SU-DHL-6 (cell line): ENCODE results near the gene NUP205.

Source experiments
- H2AFZ ChIP-seq: fragments of 200-600 bp; sonication (generic); 2 replicates; pipeline ENCODE4 v1.6.1; 2014; ENCODE audit warnings: low read depth, mild to moderate bottlenecking, moderate library complexity, mixed read lengths, antibody characterized with exemption, low read length; ENCODE audit not compliant: severe bottlenecking
- H3F3A ChIP-seq: fragments of 200-600 bp; shearing (Covaris generic); 2 replicates; pipeline ENCODE4 v1.6.0; 2016; ENCODE audit warnings: antibody characterized with exemption, mild to moderate bottlenecking; ENCODE audit not compliant: insufficient read depth
- H3K27ac ChIP-seq: fragments of 200-600 bp; sonication (generic); 2 replicates; pipeline ENCODE4 v1.5.1; 2016; ENCODE audit warnings: low read depth, mild to moderate bottlenecking, low read length, moderate library complexity, mixed read lengths
- H3K27me3 ChIP-seq: fragments of 200-600 bp; sonication (generic), shearing (Covaris generic); 2 replicates; pipeline ENCODE4 v1.6.0; 2014; ENCODE audit warnings: mild to moderate bottlenecking, low read length
- H3K36me3 ChIP-seq: fragments of 200-600 bp; sonication (generic); 2 replicates; pipeline ENCODE4 v1.6.1; 2014; ENCODE audit warnings: mild to moderate bottlenecking, low read length, mixed read lengths
- H3K4me2 ChIP-seq: fragments of 300-600, 200-600 bp; shearing (Covaris generic), sonication (generic); 2 replicates; pipeline ENCODE4 v1.6.0; 2014; ENCODE audit warnings: low read length, low read depth, mild to moderate bottlenecking; ENCODE audit not compliant: poor library complexity, severe bottlenecking
- H3K4me3 ChIP-seq: fragments of 200-600 bp; sonication (generic); 2 replicates; pipeline ENCODE4 v1.5.1; 2014; ENCODE audit warnings: antibody characterized with exemption, low read length, mild to moderate bottlenecking, mixed read lengths; ENCODE audit not compliant: insufficient read depth, poor library complexity, severe bottlenecking
- H3K79me2 ChIP-seq: fragments of 200-600 bp; sonication (generic); 2 replicates; pipeline ENCODE4 v1.6.1; 2014; ENCODE audit warnings: mild to moderate bottlenecking, low read length, moderate library complexity; ENCODE audit not compliant: insufficient read depth
- H3K9ac ChIP-seq: fragments of 200-600 bp; sonication (generic); 2 replicates; pipeline ENCODE4 v1.7.0; 2014; ENCODE audit warnings: mild to moderate bottlenecking, low read length
- H3K9me2 ChIP-seq: fragments of 200-600 bp; sonication (generic); replicated peaks from 2 replicates; pipeline ENCODE4 v1.6.1; 2014; ENCODE audit warnings: low read length; ENCODE audit not compliant: insufficient read depth
- H3K9me3 ChIP-seq: fragments of 200-600 bp; sonication (generic); 2 replicates; pipeline ENCODE4 v1.6.1; 2014; ENCODE audit warnings: low read length, mixed read lengths; ENCODE audit not compliant: insufficient read depth
- H4K20me1 ChIP-seq: fragments of 200-600 bp; sonication (generic); 2 replicates; pipeline ENCODE4 v1.6.1; 2014; ENCODE audit warnings: low read depth, mild to moderate bottlenecking, antibody characterized with exemption, low read length, moderate library complexity, mixed read lengths
- EZH2phosphoT487 ChIP-seq: fragments of 200-600 bp; sonication (generic), shearing (Covaris generic); conservative IDR thresholded peaks from 2 replicates; pipeline ENCODE4 v1.6.1; 2018; ENCODE audit warnings: mild to moderate bottlenecking, antibody characterized with exemption, low read length, moderate library complexity, mixed read lengths
- TF ChIP-seq, protein P1 (sequence below): fragments of 200-600 bp; sonication (generic); IDR thresholded peaks from one replicate; pipeline ENCODE4 v1.5.1; 2017; ENCODE audit warnings: antibody characterized with exemption, mild to moderate bottlenecking, low read length, moderate library complexity; ENCODE audit not compliant: insufficient read depth, poor library complexity, severe bottlenecking

NUP205 gene

DNA sequence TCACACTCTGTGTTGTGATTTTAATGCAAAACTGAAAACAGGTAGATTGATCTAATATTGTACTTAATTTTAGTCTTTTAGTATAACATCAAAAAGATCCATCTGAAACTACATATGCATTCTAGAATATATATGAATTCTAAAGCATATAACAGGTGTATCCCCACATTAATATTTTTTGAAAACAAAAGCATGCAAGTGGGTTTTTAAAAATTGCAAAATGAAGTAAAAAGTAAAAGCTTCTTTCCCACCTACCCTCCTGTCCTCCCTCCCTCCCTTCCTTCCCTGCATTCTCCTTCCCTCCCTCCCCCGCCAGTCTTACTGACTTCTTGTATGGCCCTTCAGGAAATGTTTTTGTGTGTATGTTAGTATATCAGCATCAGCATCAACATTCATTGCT, 90.0 kb downstream of the NUP205 start:
- Histone ChIP-seq H3K4me2 (no peak overlapping the region), H3K27ac (no peak overlapping the region), H3K9me3 (no peaks in the 10 kb centered on the region), H3K4me3 (no peak overlapping the region), H3K27me3 (no peaks in the 10 kb centered on the region), H4K20me1 (no peaks in the 10 kb centered on the region), H3K9ac (no peak overlapping the region), H3K36me3 (peaks cover 28% of the 10 kb centered on the region; the same call in 1 of the 2 replicates), H3K79me2 (no peaks in the 10 kb centered on the region), H3F3A (peaks cover 15% of the 10 kb centered on the region; the same call in 1 of the 2 replicates), H2AFZ (no peak overlapping the region), H3K9me2 (no peaks in the 10 kb centered on the region)
- TF ChIP-seq EZH2phosphoT487, result no peak
- TF ChIP-seq, protein P1, sequence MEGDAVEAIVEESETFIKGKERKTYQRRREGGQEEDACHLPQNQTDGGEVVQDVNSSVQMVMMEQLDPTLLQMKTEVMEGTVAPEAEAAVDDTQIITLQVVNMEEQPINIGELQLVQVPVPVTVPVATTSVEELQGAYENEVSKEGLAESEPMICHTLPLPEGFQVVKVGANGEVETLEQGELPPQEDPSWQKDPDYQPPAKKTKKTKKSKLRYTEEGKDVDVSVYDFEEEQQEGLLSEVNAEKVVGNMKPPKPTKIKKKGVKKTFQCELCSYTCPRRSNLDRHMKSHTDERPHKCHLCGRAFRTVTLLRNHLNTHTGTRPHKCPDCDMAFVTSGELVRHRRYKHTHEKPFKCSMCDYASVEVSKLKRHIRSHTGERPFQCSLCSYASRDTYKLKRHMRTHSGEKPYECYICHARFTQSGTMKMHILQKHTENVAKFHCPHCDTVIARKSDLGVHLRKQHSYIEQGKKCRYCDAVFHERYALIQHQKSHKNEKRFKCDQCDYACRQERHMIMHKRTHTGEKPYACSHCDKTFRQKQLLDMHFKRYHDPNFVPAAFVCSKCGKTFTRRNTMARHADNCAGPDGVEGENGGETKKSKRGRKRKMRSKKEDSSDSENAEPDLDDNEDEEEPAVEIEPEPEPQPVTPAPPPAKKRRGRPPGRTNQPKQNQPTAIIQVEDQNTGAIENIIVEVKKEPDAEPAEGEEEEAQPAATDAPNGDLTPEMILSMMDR, result no peak

DNA sequence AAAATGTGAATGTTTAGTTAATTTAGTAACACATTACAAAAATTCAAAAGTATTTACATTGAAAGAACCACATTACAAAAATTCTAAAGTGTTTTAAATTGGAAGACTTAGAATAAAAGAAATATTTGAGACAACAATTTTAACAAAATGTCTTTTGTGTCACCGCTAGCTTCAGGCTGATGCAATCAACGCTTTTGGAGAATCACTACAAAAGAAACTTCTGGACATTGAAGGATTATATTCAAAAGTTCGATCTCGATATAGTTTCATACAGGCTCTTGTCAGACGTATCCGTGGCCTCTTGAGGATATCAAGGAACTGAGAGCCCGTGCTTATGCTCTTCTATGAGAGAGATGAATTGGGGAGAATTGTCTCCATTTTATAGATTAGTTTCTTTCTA, 90.5 kb downstream of the NUP205 start:
- Histone ChIP-seq H3K9me3 (no peaks in the 10 kb centered on the region), H3K4me2 (no peak overlapping the region), H3K9me2 (no peaks in the 10 kb centered on the region), H3K9ac (no peak overlapping the region), H4K20me1 (no peaks in the 10 kb centered on the region), H3K4me3 (no peak overlapping the region), H3K79me2 (no peaks in the 10 kb centered on the region), H3K27me3 (no peaks in the 10 kb centered on the region), H2AFZ (no peak overlapping the region), H3F3A (peaks cover 13% of the 10 kb centered on the region; the same call in 1 of the 2 replicates), H3K36me3 (peaks cover 28% of the 10 kb centered on the region; the same call in 1 of the 2 replicates), H3K27ac (no peak overlapping the region)
- TF ChIP-seq EZH2phosphoT487, result no peak
- TF ChIP-seq, protein P1, result no peak

DNA sequence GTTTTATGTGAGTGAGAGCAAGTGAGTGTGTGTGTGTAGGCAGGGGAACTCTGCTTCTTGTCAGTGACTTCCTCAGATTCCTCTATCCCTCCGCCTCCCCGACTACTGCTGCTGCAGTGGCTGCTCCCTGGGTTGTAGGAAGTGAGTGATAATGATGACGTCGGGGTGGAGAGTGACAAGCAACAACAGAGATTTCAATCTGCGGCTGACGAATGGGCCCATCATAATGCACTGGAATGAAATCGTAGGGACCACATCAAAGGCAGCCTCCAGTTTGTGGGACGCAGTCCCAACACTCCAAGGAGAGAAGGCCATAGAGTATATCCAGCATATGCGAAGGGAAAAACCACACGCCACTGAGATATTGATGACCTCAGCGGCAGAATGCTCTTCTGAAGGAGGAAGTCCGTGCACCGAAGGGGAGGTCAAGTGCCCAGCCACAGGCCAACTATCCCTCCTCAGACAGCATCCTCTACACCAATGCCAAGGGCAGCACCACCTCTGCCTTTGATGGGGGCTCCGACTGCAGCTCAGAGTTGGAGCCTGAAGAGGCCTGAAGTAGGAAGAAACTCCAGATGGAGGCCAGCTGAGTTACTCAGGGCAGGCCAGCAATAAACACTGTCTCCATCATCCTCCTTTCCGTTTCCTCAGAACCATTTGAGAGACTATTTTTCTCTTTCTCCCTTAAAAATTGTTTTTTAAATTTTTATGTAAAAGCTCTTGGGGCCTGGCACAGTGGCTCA, 93.3 kb downstream of the NUP205 start:
- H2AFZ ChIP-seq, result no peak overlapping the region
- H3K9ac ChIP-seq, result no peak overlapping the region
- H3K36me3 ChIP-seq, result peaks cover 22% of the 10 kb centered on the region; the same call in 1 of the 2 replicates
- H3K9me2 ChIP-seq, result no peaks in the 10 kb centered on the region
- H3K27me3 ChIP-seq, result no peaks in the 10 kb centered on the region
- no peaks in the 10 kb centered on the region for H3K79me2 ChIP-seq
- no peak overlapping the region for H3K4me2 ChIP-seq
- H3K4me3 ChIP-seq, result no peak overlapping the region
- H4K20me1 ChIP-seq, result no peaks in the 10 kb centered on the region
- no peaks in the 10 kb centered on the region for H3K9me3 ChIP-seq
- TF ChIP-seq, protein P1, result no peak
- no peak for TF ChIP-seq EZH2phosphoT487
- no peak overlapping the region for H3K27ac ChIP-seq
- H3F3A ChIP-seq, result peaks cover 3% of the 10 kb centered on the region; the same call in 1 of the 2 replicates
